GM18508 (cell line): ENCODE results near the gene LRRC75A.
A peak's percentile ranks its signal among the peaks of the same experiment; 100 is the strongest.
"Not testable (repeated sequence)": the region's sequence is repeated elsewhere in the genome, so short reads cannot be mapped to it uniquely, and the experiment has no call there.

ENCODE experiments used
- ATAC-seq: cut with Tn5 transposase; IDR thresholded peaks from one replicate; pipeline ENCODE4 v1.9.1; 2021; ENCODE audit warnings: moderate number of reproducible peaks; ENCODE audit not compliant: insufficient read depth, unreplicated experiment

The LRRC75A gene

GRCh38 chr17:16415031-16415924, 76.7 kb downstream of the LRRC75A start, which contains the start of gene TRPV2:
TSS of gene TRPV2 (plus strand) at chr17:16415571. CDS start at chr17:16417669, 2,098 bp downstream.
- no peak for ATAC-seq

GRCh38 chr17:16407911-16408588, 83.9 kb downstream of the LRRC75A start:
- peak; percentile 81 for ATAC-seq

GRCh38 chr17:16406742-16407674, 85.0 kb downstream of the LRRC75A start:
- no peak for ATAC-seq

- not testable (repeated sequence) for ATAC-seq
Observed at GRCh38 chr17:16403847-16404246, 88.1 kb downstream of the LRRC75A start.

- ATAC-seq = peak; percentile 61
Observed at GRCh38 chr17:16398270-16399267, 93.4 kb downstream of the LRRC75A start.

GRCh38 chr17:16396693-16397092, 95.3 kb downstream of the LRRC75A start:
- not testable (repeated sequence) for ATAC-seq

GRCh38 chr17:16395887-16396286, 96.1 kb downstream of the LRRC75A start:
- ATAC-seq = not testable (repeated sequence)

GRCh38 chr17:16392491-16392890, 99.5 kb downstream of the LRRC75A start:
- ATAC-seq = not testable (repeated sequence)
